GM13977 (cell line): Measurements from ENCODE around the gene ZMIZ1.

ENCODE experiments used
- DNase-seq: peaks from one replicate; pipeline ENCODE4 v3.0.0; 2012; ENCODE audit warnings: low spot score
- CTCF ChIP-seq: IDR thresholded peaks from 2 replicates; pipeline ENCODE4 v1.5.1; 2012; ENCODE audit warnings: mild to moderate bottlenecking, control low read depth; ENCODE audit not compliant: insufficient read depth; ENCODE audit errors: extremely low read depth, missing control alignments
- in situ Hi-C: fragments of 300-500 bp; cut with MboI; formaldehyde crosslinking; loops from one replicate; pipeline ENCODE4 v1.12.0; 2022; ENCODE audit warnings: low sequenced_read_pairs, low pct_unique_long_range_greater_than_20kb, mixed read lengths, inconsistent platforms; ENCODE audit not compliant: unreplicated experiment

ZMIZ1 gene

GRCh38 chr10:79320820-79321493 is 252.2 kb downstream of the ZMIZ1 start:
- no peak for DNase-seq
- TF ChIP-seq CTCF = no peak
- in situ Hi-C loops = no loop called here

GRCh38 chr10:79321494-79321882 is 252.7 kb downstream of the ZMIZ1 start:
- TF ChIP-seq CTCF = no peak
- in situ Hi-C loops = no loop called here
- no peak for DNase-seq

DNA sequence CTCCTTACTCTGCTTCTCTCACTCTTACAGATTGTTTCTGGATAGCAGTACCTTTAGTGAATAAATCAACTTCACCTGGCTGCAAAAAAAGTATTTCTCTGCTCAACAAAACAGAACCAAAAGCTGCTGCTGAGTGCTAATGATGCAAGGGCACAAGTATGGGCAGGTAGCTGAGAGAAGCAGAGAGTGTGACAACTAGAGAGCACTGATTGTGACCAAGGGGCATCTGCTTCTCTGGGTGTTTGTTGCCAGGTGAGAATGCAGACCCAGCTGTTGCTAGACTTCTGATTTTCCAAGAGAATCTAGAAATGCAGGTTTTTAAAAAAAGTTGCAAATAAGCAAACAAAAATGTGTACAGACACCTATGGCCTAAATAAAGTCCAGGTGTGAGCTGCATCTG is 253.2 kb downstream of the ZMIZ1 start:
- DNase-seq = no peak
- in situ Hi-C loops = no loop called here
- no peak for TF ChIP-seq CTCF

DNA sequence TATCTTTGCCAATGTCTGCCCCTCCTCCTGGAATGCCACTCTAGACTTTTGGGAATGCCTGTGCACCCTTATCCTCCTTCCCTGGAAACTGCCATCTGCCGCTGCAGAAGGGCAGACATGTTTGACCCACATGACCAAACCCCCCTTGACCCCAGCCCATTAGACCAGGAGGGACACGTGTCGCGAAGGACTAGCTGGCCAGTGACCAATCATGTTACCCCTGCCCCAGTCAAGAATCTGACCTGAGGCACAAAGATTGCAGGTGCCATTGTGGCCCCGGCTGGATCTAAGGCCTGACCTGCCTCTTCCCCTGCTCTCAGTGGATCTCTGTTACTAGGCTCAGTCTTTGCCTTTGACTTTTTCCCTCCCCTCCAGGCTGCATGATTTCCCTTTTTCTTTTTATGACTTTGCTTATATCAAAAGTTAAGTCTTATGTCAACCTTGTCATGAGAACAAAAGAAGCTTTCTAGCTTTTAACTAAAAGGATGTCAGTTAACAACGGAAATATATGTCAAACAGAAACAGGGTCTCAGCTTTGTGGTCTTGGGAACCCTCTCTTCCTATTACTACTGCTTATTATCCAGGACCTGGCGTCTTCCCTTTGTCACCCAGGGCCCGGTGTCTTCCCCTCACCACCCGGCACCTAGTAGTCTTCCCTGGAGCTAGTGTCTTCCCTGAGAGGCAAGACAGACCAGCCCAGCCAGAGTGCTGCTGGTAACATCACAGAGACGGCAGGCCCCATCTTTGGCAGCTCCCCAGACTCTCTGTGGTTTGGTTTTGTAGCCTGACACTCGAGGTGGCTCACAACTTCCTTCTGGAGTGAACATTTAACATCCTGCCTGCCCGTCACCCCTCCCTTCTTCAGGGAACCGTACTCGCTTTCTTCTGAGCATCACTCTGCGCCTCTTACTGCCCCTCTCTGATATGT is 254.1 kb downstream of the ZMIZ1 start:
- in situ Hi-C loops = no loop called here
- no peak for TF ChIP-seq CTCF
- no peak for DNase-seq

DNA sequence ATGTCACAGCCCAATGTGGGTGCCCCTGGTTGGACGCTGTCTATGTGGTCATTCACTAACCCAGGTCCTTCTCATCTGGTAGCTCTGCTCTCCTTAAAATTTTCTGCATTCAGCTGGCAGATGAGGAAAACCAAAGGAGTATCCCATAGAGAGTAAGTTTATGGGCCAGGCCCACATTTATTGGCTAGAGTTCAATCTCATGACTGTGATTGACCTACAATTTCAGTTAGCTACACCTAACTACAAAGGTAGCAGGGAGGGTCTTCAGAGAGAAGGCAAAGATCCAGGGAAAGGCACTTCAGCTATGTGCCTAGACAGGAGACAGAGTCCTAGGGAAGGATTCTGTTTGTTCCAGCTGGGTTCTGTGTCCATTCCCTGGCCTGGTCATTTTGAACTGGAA is 254.8 kb downstream of the ZMIZ1 start:
- no peak for DNase-seq
- no peak for TF ChIP-seq CTCF
- in situ Hi-C loops = no loop called here

- no peak for TF ChIP-seq CTCF
- in situ Hi-C loops = no loop called here
- DNase-seq = no peak
These were observed 255.4 kb downstream of the ZMIZ1 start for GRCh38 chr10:79324032-79324695.
